PC-3 (cell line): ENCODE results near the gene PTPRN2. TPM values are rescaled to one million over a fixed set of nuclear protein-coding genes. Genes with fewer than 3 reads are reported as not detected.

Source experiments
- ATAC-seq: fragments of 200-7000 bp; cut with Tn5 transposase; 2 replicates; pipeline ENCODE4 v1.9.1; 2020; ENCODE audit warnings: mild to moderate bottlenecking, moderate library complexity
- BruUV-seq: library from RNA; stranded (reverse); fragments of 400-500 nt; replicated peaks from 2 replicates; lab custom pipeline; 2021; lab: Mats Ljungman, UMichigan
- CTCF ChIA-PET: fragments of 300-600 bp; sonication (Branson Sonifier 250); formaldehyde crosslinking; loops from one replicate; lab custom pipeline; 2022; ENCODE audit warnings: antibody characterized with exemption; lab: Charles Lee
- POLR2A ChIA-PET: fragments of 300-600 bp; sonication (Branson Sonifier 250); formaldehyde crosslinking; loops from one replicate; lab custom pipeline; 2022; ENCODE audit warnings: antibody characterized with exemption; ENCODE audit not compliant: unreplicated experiment; lab: Charles Lee
- DNase-seq: peaks from one replicate; pipeline ENCODE4 v3.0.0-alpha.2; 2015
- H2AFZ ChIP-seq: fragments of 300-600 bp; sonication (generic); 2 replicates; pipeline ENCODE4 v1.6.0; 2016; ENCODE audit warnings: antibody characterized with exemption, low read length
- H3F3A ChIP-seq: fragments of 300-600 bp; sonication (generic); one replicate; pipeline ENCODE4 v1.6.0; 2017; ENCODE audit warnings: antibody characterized with exemption, low read length, control low read depth, mild to moderate bottlenecking; ENCODE audit not compliant: unreplicated experiment
- H3K27ac ChIP-seq: fragments of 300-600 bp; sonication (generic); 2 replicates; pipeline ENCODE4 v1.5.1; 2016; ENCODE audit warnings: mild to moderate bottlenecking, low read length
- H3K27me3 ChIP-seq: fragments of 300-600 bp; sonication (generic); 2 replicates; pipeline ENCODE4 v1.6.1; 2016; ENCODE audit warnings: low read length, mixed read lengths
- H3K36me3 ChIP-seq: fragments of 300-600 bp; sonication (generic); 2 replicates; pipeline ENCODE4 v1.6.1; 2016; ENCODE audit warnings: low read depth, mixed run types, low read length, mixed read lengths
- H3K4me1 ChIP-seq: fragments of 300-600 bp; sonication (generic); 2 replicates; pipeline ENCODE4 v1.5.1; 2016; ENCODE audit warnings: low read length; ENCODE audit not compliant: insufficient read depth
- H3K4me2 ChIP-seq: fragments of 300-600 bp; sonication (generic); 2 replicates; pipeline ENCODE4 v1.6.0; 2016; ENCODE audit warnings: low read length
- H3K4me3 ChIP-seq: fragments of 300-600 bp; sonication (generic); 2 replicates; pipeline ENCODE4 v1.5.1; 2016; ENCODE audit warnings: mild to moderate bottlenecking, low read length, mixed read lengths
- H3K79me2 ChIP-seq: fragments of 300-600 bp; sonication (generic); 2 replicates; pipeline ENCODE4 v1.6.1; 2017; ENCODE audit warnings: low read length, mixed read lengths
- H3K9ac ChIP-seq: fragments of 300-600 bp; sonication (generic); 2 replicates; pipeline ENCODE4 v1.6.0; 2016; ENCODE audit warnings: mild to moderate bottlenecking, low read length
- H3K9me2 ChIP-seq: fragments of 300-600 bp; sonication (generic); replicated peaks from 2 replicates; pipeline ENCODE4 v1.6.1; 2016; ENCODE audit warnings: mixed run types, low read length, mixed read lengths
- H3K9me3 ChIP-seq: fragments of 300-600 bp; sonication (generic); 2 replicates; pipeline ENCODE4 v1.6.1; 2016; ENCODE audit warnings: low read length, mixed read lengths
- H4K20me1 ChIP-seq: fragments of 300-600 bp; sonication (generic); 2 replicates; pipeline ENCODE4 v1.6.1; 2016; ENCODE audit warnings: low read length, mixed read lengths
- CTCF ChIP-seq: fragments of 300-600 bp; sonication (generic); conservative IDR thresholded peaks from 2 replicates; pipeline ENCODE4 v1.5.1; 2017; ENCODE audit warnings: antibody characterized with exemption, low read depth, mild to moderate bottlenecking, low read length
- EZH2 ChIP-seq: fragments of 300-600 bp; sonication (generic); IDR thresholded peaks from one replicate; pipeline ENCODE4 v1.6.1; 2017; ENCODE audit warnings: antibody characterized with exemption, mild to moderate bottlenecking, low read length; ENCODE audit not compliant: unreplicated experiment
- EZH2phosphoT487 ChIP-seq: fragments of 300-600 bp; sonication (generic); IDR thresholded peaks from 2 replicates; pipeline ENCODE4 v1.6.1; 2018; ENCODE audit warnings: mild to moderate bottlenecking, antibody characterized with exemption, low read length, borderline replicate concordance
- intact Hi-C: fragments of 100-400 bp; cut with micrococcal nuclease; formaldehyde crosslinking; loops from 2 replicates; pipeline ENCODE4 v1.9.0; 2023
- total RNA-seq: library from RNA; depleted of rRNA; stranded (reverse); fragments of >200 nt; gene quantifications from 2 replicates; pipeline ENCODE4 v1.2.3, GENCODE V29; 2014

Gene PTPRN2
- total RNA-seq, 1 experiment from 2014 or later, result 3.2 TPM

- no peaks in the 10 kb centered on the region for H4K20me1 ChIP-seq
- no peaks in the 10 kb centered on the region for H3K36me3 ChIP-seq
- H3F3A ChIP-seq, result no peaks in the 10 kb centered on the region
- H3K9ac ChIP-seq, result no peak overlapping the region
- DNase-seq (no peak), ATAC-seq (no peak)
- H3K27ac ChIP-seq, result no peak overlapping the region
- H3K9me3 ChIP-seq, result no peaks in the 10 kb centered on the region
- TF ChIP-seq EZH2phosphoT487 (no peak), EZH2 (no peak), CTCF (no peak)
- H2AFZ ChIP-seq, result no peak overlapping the region
- H3K4me3 ChIP-seq, result no peak overlapping the region
- H3K9me2 ChIP-seq, result no peaks in the 10 kb centered on the region
- intact Hi-C loops, result no loop called here
- no peaks in the 10 kb centered on the region for H3K4me1 ChIP-seq
- no peaks in the 10 kb centered on the region for H3K27me3 ChIP-seq
- BruUV-seq, result no TSS peak
- POLR2A ChIA-PET, result no interaction called here
- H3K79me2 ChIP-seq, result no peaks in the 10 kb centered on the region
- CTCF ChIA-PET, result no interaction called here
- H3K4me2 ChIP-seq, result no peak overlapping the region
Observed at GRCh38 chr7:158315881-158316280, 271.7 kb downstream of the PTPRN2 start.

- no TSS peak for BruUV-seq
- Histone ChIP-seq H3K9ac (no peak overlapping the region), H2AFZ (no peak overlapping the region), H4K20me1 (no peaks in the 10 kb centered on the region), H3K4me1 (no peaks in the 10 kb centered on the region), H3K79me2 (no peaks in the 10 kb centered on the region), H3K4me3 (no peak overlapping the region), H3K27ac (no peak overlapping the region), H3K9me3 (no peaks in the 10 kb centered on the region), H3K9me2 (no peaks in the 10 kb centered on the region), H3K4me2 (no peak overlapping the region), H3K36me3 (no peaks in the 10 kb centered on the region), H3K27me3 (no peaks in the 10 kb centered on the region), H3F3A (no peaks in the 10 kb centered on the region)
- DNase-seq (no peak), ATAC-seq (no peak)
- intact Hi-C loops, result no loop called here
- POLR2A ChIA-PET, result no interaction called here
- CTCF ChIA-PET, result no interaction called here
- TF ChIP-seq CTCF, result no peak
- TF ChIP-seq EZH2phosphoT487, result no peak
- TF ChIP-seq EZH2, result no peak
Observed at GRCh38 chr7:158315326-158315725, 272.3 kb downstream of the PTPRN2 start.

- no TSS peak for BruUV-seq
- no peak overlapping the region for H3K4me3 ChIP-seq
- H3K9ac ChIP-seq, result no peak overlapping the region
- no peaks in the 10 kb centered on the region for H3F3A ChIP-seq
- DNase-seq (no peak), ATAC-seq (no peak)
- no peaks in the 10 kb centered on the region for H3K9me2 ChIP-seq
- H4K20me1 ChIP-seq, result no peaks in the 10 kb centered on the region
- H3K36me3 ChIP-seq, result no peaks in the 10 kb centered on the region
- no peaks in the 10 kb centered on the region for H3K79me2 ChIP-seq
- no peak overlapping the region for H3K27ac ChIP-seq
- H3K9me3 ChIP-seq, result no peaks in the 10 kb centered on the region
- H3K27me3 ChIP-seq, result no peaks in the 10 kb centered on the region
- TF ChIP-seq CTCF, result no peak
- no peak for TF ChIP-seq EZH2
- H3K4me2 ChIP-seq, result no peak overlapping the region
- CTCF ChIA-PET, result no interaction called here
- H3K4me1 ChIP-seq, result no peaks in the 10 kb centered on the region
- POLR2A ChIA-PET, result no interaction called here
- intact Hi-C loops, result no loop called here
- H2AFZ ChIP-seq, result no peak overlapping the region
Observed at GRCh38 chr7:158314394-158314793, 273.2 kb downstream of the PTPRN2 start.
